Motor neuron (in vitro differentiated cells): Measurements from ENCODE around the gene NECAP2. TPM values are rescaled to one million over a fixed set of nuclear protein-coding genes. Genes with fewer than 3 reads are reported as not detected.

Experiments used
- ATAC-seq, 8 experiments: fragments of 200-7000 bp; cut with Tn5 transposase; replicated peaks in 6 of 8; 2 replicates each; pipeline ENCODE4 v1.8.0; 2021; ENCODE audit warnings: mild to moderate bottlenecking in 8 of 8, moderate library complexity in 8 of 8
- H3K27ac ChIP-seq, 2 donors: fragments of 250-450 bp; sonication (Bioruptor Pico); 2 replicates each; pipeline ENCODE4 v1.9.0; 2021; ENCODE audit warnings: antibody characterized with exemption in 2 of 2, mild to moderate bottlenecking in 2 of 2, moderate library complexity in 1 of 2
- H3K4me1 ChIP-seq, 2 donors: fragments of 250-450 bp; sonication (Bioruptor Pico); replicated peaks in 1 of 2; 2 replicates each; pipeline ENCODE4 v1.6.1; 2021; ENCODE audit warnings: antibody characterized with exemption in 2 of 2, mild to moderate bottlenecking in 2 of 2, moderate library complexity in 1 of 2
- H3K4me3 ChIP-seq, 5 donors: fragments of 250-450 bp; sonication (Bioruptor Pico); 2 replicates each; pipeline ENCODE4 v1.9.0; 2021; ENCODE audit warnings: antibody characterized with exemption in 5 of 5, mild to moderate bottlenecking in 5 of 5, moderate library complexity in 4 of 5
- WGBS, 10 experiments: fragments of 450-650 bp; shearing (Covaris generic); methylation state at CpG; one replicate each; pipeline ENCODE4 v1.0.0; 2022; 5-methylcytosine and 5-hydroxymethylcytosine counted together
- in situ Hi-C, 9 experiments: fragments of 400-800 bp; cut with MboI; loops; one replicate each; pipeline ENCODE4 v1.15.0; 2021; ENCODE audit warnings: low sequenced_read_pairs in 9 of 9, low pct_unique_long_range_greater_than_20kb in 2 of 9; ENCODE audit not compliant: unreplicated experiment in 9 of 9
- total RNA-seq, 8 experiments: library from RNA; unstranded; fragments of 300-600 nt; gene quantifications; 2 replicates each; pipeline versions ENCODE4 v1.2.3 to v1.2.4, GENCODE V29; 2022

The NECAP2 gene
- total RNA-seq, 8 experiments from 2014 or later, result 23.9 to 77.3 (median 47.2) TPM

DNA sequence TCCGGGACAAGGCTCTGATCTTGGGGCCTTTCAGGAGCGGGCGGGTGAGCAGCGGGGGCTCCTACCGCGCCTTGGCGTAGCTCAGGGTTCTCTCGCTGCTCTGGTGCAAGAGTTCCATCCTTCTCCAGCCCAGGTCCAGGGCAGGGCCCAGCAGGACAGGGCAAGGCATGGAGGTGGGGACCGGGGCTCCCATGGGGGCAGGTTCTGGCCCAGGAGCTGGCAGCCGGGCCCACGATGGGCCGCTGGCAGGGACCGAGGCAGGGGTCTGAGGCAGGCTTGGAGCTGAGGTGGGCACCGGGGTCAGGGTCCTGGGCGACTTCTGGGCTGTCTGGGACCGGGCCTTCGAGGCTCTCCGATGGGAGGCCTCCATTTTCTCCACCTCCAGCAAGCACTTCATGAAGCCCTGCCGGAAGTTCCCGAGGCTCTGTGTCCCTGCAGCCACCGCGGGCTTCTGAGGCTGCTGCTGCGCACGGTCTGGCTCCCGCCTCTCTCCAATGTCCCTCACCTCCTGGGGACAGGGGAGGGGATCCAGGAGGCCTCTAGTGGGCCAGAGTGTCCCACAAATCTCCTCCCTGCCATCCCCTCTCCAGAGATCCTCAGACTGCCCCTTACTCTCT, 30.9 kb upstream of the NECAP2 start:
- H3K4me3 ChIP-seq, result no peak overlapping the region
- peak in 3 of 8 experiments; percentile 16 to 32 (median 30) for ATAC-seq
- in situ Hi-C loops, result no loop called here
- H3K27ac ChIP-seq, result no peak overlapping the region
- no peaks in the 10 kb centered on the region for H3K4me1 ChIP-seq
- WGBS, 10 experiments, result 71 to 81% (median 79%) methylated on average over 14 to 18 of the region's 25 CpGs; no CpG with 5 or more reads in 7 of the 10 experiments

DNA sequence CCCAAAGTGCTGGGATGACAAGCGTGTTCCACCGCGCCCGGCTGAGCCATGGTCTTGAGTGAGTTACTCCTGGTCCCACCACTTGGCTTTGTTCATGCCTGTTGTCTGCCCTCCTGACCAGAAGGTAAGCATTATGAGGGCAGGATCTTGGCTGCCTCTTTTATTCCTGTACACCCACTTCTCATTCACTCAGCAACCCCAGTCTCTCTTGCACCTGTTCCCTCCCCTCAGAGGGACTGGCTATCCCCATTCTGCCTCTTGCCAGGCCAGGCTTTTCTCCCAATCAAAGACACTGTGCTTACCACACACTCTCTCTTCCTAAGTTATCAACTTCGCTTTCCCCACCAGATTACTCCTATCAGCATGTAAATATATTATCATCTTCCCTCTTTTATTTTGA, 29.7 kb upstream of the NECAP2 start:
- in situ Hi-C loops, result no loop called here
- no peaks in the 10 kb centered on the region for H3K4me1 ChIP-seq
- H3K27ac ChIP-seq, result no peak overlapping the region
- no peak overlapping the region for H3K4me3 ChIP-seq
- WGBS, 10 experiments, result 83 to 100% (median 91%) methylated on average over 1 to 5 of the region's 5 CpGs; no CpG with 5 or more reads in 3 of the 10 experiments
- ATAC-seq, result no peak

DNA sequence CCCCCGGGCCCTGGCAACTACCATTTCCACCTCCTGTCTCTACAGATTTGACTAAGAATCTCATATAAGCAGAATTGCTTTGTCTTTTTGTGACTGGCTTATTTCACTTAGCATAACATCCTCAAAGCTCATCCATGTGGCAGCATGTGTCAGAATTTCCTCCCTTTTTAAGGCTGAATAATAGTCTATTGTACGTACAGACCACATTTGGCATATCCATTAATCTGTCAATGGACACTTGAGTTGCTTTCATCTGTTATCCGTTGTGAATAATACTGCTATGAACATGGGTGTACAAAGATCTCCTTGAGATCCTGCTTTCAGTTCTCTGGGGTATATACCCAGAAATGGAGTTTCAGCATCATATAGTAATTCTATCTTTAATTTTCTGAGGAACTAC, 27.3 kb upstream of the NECAP2 start:
- H3K27ac ChIP-seq, result no peak overlapping the region
- WGBS, 10 experiments, result 0 to 94% (median 76%) methylated on average over 1 to 3 of the region's 3 CpGs; no CpG with 5 or more reads in 1 of the 10 experiments
- H3K4me1 ChIP-seq, result no peaks in the 10 kb centered on the region
- no peak for ATAC-seq
- H3K4me3 ChIP-seq, result no peak overlapping the region
- in situ Hi-C loops, result no loop called here

DNA sequence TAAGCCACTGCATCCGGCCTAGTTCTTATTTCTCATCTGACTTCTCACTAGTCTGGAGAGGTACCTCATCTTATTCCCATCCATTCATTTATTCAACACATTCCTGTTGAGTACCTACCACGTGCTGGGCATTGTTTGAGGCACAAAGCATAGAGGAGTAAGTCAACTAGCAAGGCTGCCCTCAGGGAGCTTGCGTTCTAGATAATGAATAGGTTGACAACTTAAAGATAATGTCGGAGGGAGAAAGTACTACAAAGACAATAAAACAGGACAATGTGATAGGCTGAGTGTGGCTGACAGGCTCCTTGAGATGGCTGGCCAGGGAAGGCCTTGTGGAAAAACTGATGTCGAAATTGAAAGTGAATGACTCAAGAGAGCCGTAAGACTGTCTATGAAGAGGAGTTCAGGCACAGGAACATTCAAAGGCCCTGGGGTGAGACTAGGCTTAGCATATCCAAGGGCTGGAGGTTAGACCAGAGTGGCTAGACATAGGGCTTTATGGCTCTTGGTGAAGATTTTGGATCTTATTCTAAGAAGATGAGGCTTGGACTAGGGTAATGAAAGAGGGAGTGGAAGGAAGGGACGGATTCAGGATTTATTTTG, 21.6 kb upstream of the NECAP2 start:
- Histone ChIP-seq H3K4me3 (no peak overlapping the region), H3K4me1 (peaks cover 9 to 10% of the 10 kb centered on the region in 2 donors), H3K27ac (no peak overlapping the region)
- WGBS, 10 experiments, result 46 to 91% (median 81%) methylated on average over 2 to 7 of the region's 7 CpGs
- in situ Hi-C loops, result no loop called here
- no peak for ATAC-seq

DNA sequence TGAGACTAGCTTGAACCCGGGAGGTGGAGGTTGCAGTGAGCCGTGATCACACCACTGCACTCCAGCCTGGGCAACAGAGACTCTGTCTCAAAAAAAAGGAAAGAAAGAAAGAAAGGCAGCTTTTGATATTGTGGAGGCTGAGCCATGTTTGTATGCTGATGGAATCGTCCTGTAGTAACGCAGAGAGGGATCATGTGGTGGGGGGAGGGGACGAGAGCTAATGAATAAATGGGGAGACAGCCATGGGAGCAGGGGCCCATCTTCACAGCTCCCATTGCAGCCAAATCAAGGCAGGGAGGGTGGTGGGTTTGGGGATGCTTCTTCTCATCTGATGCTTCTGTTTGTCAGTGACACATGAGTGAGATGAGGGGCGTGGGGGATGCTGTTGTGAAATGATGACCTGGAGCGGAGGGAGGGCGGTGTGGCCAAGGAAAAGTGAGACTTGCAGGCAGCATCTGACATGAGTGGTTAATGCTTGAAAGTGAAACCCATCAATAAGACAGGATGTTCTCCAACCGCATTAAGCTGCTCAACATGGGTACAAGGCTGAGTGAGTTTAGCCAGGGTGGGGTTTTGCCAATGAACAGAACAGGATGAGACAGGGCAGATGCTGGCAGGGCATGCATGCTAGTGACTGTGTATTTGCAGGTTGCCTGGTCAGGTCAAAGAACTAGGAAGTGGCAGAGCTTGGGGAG, 20.0 kb upstream of the NECAP2 start:
- peak in 5 of 8 experiments; percentile 26 to 67 (median 53) for ATAC-seq
- WGBS, 10 experiments, result 49 to 83% (median 61%) methylated on average over 1 to 7 of the region's 9 CpGs; no CpG with 5 or more reads in 5 of the 10 experiments
- in situ Hi-C loops, result no loop called here
- H3K4me1 ChIP-seq, result peaks cover 9 to 17% of the 10 kb centered on the region in 2 donors
- no peak overlapping the region for H3K4me3 ChIP-seq
- H3K27ac ChIP-seq, result no peak overlapping the region

DNA sequence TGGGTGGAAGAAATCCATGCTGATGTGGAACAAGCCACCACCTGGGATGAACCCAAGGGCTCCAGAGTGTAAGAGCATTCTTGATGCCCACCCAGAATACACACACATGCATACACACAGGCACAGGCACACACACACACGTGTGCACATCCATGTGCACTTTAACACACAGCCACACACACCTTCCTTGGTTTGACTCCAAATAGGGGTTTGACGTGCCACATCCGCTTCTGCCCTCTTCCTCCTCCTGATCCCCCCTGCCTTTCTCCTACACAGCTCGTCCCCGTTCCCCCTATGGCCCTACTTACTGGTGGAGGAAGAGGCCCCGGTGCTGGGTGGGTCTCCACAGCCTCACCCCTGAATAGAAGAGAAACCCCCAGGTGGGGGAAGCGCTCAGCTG, 19.3 kb upstream of the NECAP2 start:
- H3K4me3 ChIP-seq, result no peak overlapping the region
- 0 to 60% (median 33%) methylated on average over 1 of the region's 7 CpGs; no CpG with 5 or more reads in 7 of the 10 experiments for WGBS, 10 experiments
- peaks cover 9 to 17% of the 10 kb centered on the region in 2 donors for H3K4me1 ChIP-seq
- in situ Hi-C loops, result no loop called here
- no peak overlapping the region for H3K27ac ChIP-seq
- ATAC-seq, result peak in 1 of 8 experiments; percentile 11

DNA sequence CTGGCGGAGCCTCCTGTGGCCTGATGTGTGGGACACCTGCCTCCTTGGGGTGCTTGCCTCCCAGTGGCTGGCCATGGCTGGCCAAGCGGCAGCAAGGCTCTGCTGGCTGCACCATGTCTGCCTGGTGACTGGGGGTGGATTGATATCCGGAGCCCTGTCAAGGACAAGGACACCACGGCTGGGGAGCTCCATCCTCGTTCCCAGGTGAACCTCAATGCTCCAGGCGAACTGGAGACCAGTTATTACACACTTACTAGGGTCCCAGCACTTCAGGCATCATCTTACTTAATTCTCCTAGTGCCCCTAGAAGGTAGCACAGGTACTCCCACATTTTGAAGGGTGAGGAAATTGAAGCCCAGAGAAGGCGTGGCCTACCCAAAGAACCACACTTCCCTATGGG, 18.5 kb upstream of the NECAP2 start:
- Histone ChIP-seq H3K4me3 (no peak overlapping the region), H3K4me1 (peaks cover 9 to 17% of the 10 kb centered on the region in 2 donors), H3K27ac (no peak overlapping the region)
- 73 to 92% (median 80%) methylated on average over 2 to 5 of the region's 7 CpGs; no CpG with 5 or more reads in 6 of the 10 experiments for WGBS, 10 experiments
- in situ Hi-C loops, result no loop called here
- no peak for ATAC-seq

DNA sequence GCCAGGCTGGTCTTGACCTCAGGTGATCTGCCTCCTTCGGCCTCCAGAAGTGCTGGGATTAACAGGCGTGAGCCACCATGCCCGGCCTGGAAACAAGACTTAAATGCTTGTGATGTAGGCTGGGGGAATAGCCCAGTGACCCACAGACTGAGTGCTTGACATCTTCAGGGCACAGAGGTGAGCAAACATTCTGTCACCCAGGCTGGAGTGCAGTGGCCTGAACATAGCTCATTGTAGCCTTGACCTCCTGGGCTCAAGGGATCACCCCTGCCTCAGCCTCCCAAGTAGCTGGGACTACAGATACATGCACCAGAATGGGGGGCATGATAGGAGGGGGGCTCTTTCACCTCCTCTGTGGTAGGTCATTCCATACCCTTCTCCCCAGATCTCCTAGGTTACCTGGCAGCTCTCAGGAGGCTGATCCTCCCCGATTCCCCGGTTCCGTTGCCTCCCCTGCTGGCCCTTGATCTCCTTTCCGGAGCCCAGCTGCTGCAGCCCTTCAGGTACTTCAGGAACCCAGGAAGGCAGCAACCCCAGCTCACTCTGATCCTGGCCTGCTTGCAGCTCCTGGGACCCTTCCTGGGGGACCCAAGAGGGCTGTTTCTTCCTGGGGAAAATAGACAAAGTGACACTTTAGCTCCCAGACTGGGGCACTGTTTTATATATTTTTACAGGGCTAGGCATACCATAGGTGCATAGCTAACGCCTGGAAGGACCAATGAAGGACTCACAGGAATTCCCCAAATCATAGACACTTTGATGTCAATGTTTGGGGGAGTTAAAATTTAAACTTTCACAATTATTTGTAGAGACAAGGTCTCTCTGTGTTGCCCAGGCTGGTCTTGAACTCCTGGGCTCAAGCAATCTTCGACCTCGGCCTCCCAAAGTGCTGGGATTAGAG, 15.1 kb upstream of the NECAP2 start:
- whole genome bisulfite sequencing, 10 experiments, result 61 to 90% (median 78%) methylated on average over 2 to 8 of the region's 10 CpGs
- Histone ChIP-seq H3K4me1 (peaks cover 6 to 13% of the 10 kb centered on the region in 2 donors), H3K27ac (no peak overlapping the region), H3K4me3 (no peak overlapping the region)
- ATAC-seq, result peak in 1 of 8 experiments; percentile 26
- in situ Hi-C loops, result no loop called here

DNA sequence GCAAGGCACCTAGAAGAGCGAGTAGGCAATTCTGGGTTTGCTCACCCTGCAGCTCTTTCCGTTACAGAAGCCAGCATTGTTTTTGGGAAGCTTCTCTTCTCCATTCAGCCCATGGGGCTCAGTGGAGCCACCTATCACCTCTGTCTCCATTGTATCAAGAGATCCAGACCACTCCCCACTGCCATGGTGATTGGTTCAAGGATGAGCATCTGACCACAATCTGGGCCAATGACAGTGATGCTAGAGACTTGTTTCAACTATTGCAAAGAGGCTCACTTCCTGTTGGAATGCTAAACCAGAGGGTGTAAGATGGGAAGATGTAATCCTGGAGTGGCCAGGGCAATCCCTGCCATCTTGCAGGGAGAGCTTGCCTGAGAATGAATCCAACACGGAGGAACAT, 9.9 kb upstream of the NECAP2 start:
- in situ Hi-C loops, result no loop called here
- no peak overlapping the region for H3K27ac ChIP-seq
- no peaks in the 10 kb centered on the region for H3K4me1 ChIP-seq
- peak in 1 of 8 experiments; percentile 64 for ATAC-seq
- H3K4me3 ChIP-seq, result no peak overlapping the region
- 57 to 91% (median 78%) methylated on average over 1 to 3 of the region's 3 CpGs; no CpG with 5 or more reads in 2 of the 10 experiments for WGBS, 10 experiments

DNA sequence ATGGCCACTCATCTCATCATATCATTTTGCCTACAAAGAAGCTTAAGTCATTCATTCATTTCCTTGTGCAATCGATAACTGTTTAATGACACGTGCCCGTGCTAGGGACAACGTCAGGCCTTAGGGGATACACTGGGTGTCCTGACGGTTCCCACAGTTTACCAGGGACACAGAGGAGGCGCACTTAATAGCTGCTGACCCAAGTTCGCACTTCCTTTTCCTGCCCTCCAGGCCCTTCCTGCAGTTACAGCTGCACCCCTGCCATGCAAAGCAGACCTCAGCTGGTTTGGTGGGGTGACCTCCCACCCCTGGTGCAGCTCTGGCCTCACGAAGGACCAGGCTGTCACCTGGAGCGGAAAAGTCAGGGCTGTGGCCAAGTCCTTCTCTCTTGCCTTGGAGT, 7.5 kb upstream of the NECAP2 start:
- 26 to 87% (median 72%) methylated on average over 1 to 9 of the region's 9 CpGs; no CpG with 5 or more reads in 3 of the 10 experiments for WGBS, 10 experiments
- no peak overlapping the region for H3K27ac ChIP-seq
- no peaks in the 10 kb centered on the region for H3K4me1 ChIP-seq
- in situ Hi-C loops, result no loop called here
- ATAC-seq, result no peak
- H3K4me3 ChIP-seq, result no peak overlapping the region

DNA sequence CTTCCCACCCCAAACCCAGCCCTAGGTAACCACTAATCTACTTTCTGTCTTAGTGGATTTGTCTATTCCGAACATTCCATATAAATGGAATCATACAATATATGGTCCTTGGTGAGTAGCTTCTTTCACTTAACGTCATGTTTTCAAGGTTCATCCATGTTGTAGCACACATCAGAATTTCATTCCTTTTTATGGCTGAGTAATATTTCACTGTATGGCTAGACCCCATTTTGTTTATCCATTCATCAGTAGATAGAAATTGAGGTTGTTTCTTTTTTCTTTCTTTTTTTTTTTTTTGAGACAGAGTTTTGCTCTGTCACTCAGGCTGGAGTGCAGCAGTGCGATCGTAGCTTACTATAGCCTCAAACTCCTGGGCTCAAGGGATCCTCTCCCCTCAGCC, 6.5 kb upstream of the NECAP2 start:
- in situ Hi-C loops, result no loop called here
- Histone ChIP-seq H3K4me1 (no peaks in the 10 kb centered on the region), H3K4me3 (no peak overlapping the region), H3K27ac (no peak overlapping the region)
- no peak for ATAC-seq
- 40 to 100% (median 92%) methylated on average over 1 to 4 of the region's 4 CpGs for WGBS, 10 experiments

DNA sequence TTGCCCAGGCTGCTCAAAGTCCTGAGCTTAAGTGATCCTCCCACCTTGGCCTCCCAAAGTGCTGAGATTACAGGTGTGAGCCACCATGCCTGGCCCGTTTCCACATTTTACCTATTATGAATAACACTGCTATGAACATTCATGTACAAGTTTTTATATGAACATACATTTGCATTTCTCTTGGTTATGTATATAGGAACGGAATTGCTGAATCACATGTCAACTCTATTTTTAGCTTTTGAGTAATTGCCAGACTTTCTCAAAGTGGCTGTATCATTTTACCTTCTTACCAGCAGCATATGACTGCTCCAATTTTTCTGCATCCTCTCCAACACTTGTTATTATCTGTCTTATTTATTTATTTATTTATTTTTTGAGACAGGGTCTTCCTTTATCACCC, 6.0 kb upstream of the NECAP2 start:
- H3K4me1 ChIP-seq, result no peaks in the 10 kb centered on the region
- peak in 1 of 8 experiments; percentile 43 for ATAC-seq
- WGBS, 10 experiments, result 0 to 100% (median 38%) methylated on average over 1 to 2 of the region's 2 CpGs; no CpG with 5 or more reads in 1 of the 10 experiments
- no peak overlapping the region for H3K27ac ChIP-seq
- no peak overlapping the region for H3K4me3 ChIP-seq
- in situ Hi-C loops, result no loop called here
